ENCODE results near the gene TRIO.

DNA sequence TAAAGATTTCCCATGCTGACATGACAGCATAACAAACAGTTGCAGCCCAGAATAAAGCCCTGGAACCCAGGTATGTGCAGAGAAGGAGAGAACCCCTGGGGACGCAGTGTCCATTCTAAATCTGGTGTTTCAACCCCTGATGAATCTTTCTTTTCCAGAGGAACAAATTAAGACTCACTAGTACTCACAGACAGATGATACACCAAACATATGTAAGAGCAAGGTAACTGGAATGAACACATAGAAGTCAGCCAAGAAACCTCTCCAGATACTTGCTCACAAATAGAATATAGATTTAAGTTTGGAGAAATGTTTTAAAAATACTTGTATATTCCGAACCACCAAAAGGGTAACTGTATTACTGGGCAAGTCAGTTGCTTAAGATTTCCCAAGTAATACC, 307.6 kb downstream of the TRIO start:
- TF ChIP-seq RELA (CRISPR knock-in tag; IDR thresholded peaks at IDR 0.05; ENCODE audit: borderline replicate concordance) (no peak), MXD4 (CRISPR knock-in tag; IDR thresholded peaks at IDR 0.05; ENCODE audit: borderline replicate concordance) (no peak), SP1 (CRISPR knock-in tag; conservative IDR thresholded peaks at IDR 0.05) (no peak), NR1H2 (CRISPR knock-in tag; IDR thresholded peaks at IDR 0.05) (no peak), MAX (CRISPR knock-in tag; IDR thresholded peaks at IDR 0.05) (no peak), NFYB (CRISPR knock-in tag; conservative IDR thresholded peaks at IDR 0.05; ENCODE audit: low read depth) (no peak), USF2 (CRISPR knock-in tag; IDR thresholded peaks at IDR 0.05) (no peak)
- TF ChIP-seq, protein P1, sequence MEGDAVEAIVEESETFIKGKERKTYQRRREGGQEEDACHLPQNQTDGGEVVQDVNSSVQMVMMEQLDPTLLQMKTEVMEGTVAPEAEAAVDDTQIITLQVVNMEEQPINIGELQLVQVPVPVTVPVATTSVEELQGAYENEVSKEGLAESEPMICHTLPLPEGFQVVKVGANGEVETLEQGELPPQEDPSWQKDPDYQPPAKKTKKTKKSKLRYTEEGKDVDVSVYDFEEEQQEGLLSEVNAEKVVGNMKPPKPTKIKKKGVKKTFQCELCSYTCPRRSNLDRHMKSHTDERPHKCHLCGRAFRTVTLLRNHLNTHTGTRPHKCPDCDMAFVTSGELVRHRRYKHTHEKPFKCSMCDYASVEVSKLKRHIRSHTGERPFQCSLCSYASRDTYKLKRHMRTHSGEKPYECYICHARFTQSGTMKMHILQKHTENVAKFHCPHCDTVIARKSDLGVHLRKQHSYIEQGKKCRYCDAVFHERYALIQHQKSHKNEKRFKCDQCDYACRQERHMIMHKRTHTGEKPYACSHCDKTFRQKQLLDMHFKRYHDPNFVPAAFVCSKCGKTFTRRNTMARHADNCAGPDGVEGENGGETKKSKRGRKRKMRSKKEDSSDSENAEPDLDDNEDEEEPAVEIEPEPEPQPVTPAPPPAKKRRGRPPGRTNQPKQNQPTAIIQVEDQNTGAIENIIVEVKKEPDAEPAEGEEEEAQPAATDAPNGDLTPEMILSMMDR (IDR thresholded peaks at IDR 0.05) = no peak
